ENCODE results near the gene GRK6. TPM values are rescaled to one million over a fixed set of nuclear protein-coding genes. Genes with fewer than 3 reads are reported as not detected.
A peak's percentile ranks its signal among the peaks of the same experiment; 100 is the strongest.

Gene GRK6
- total RNA-seq, 1 donor from 2014 or later = 28.7 TPM

- intact Hi-C loops (cut with DNase I) = no loop called here
- Histone ChIP-seq H3K27me3 (no peaks in the 10 kb centered on the region), H3K27ac (peak overlapping the region; percentile 22), H3K9me3 (no peaks in the 10 kb centered on the region), H3K36me3 (peaks cover 0 to 32% of the 10 kb centered on the region in 2 donors), H3K4me3 (no peak overlapping the region), H3K4me1 (peaks cover 52% of the 10 kb centered on the region)
- no peak for DNase-seq (ENCODE audit: extremely low spot score in 2 of 2)
- TF ChIP-seq, protein P1, sequence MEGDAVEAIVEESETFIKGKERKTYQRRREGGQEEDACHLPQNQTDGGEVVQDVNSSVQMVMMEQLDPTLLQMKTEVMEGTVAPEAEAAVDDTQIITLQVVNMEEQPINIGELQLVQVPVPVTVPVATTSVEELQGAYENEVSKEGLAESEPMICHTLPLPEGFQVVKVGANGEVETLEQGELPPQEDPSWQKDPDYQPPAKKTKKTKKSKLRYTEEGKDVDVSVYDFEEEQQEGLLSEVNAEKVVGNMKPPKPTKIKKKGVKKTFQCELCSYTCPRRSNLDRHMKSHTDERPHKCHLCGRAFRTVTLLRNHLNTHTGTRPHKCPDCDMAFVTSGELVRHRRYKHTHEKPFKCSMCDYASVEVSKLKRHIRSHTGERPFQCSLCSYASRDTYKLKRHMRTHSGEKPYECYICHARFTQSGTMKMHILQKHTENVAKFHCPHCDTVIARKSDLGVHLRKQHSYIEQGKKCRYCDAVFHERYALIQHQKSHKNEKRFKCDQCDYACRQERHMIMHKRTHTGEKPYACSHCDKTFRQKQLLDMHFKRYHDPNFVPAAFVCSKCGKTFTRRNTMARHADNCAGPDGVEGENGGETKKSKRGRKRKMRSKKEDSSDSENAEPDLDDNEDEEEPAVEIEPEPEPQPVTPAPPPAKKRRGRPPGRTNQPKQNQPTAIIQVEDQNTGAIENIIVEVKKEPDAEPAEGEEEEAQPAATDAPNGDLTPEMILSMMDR (IDR thresholded peaks at IDR 0.05) = no peak
- TF ChIP-seq POLR2A (IDR thresholded peaks at IDR 0.05) = no peak
- no peak for TF ChIP-seq POLR2AphosphoS5 (IDR thresholded peaks at IDR 0.05; ENCODE audit: insufficient read depth in 1 of 2, low read depth in 1 of 2)
Observed at GRCh38 chr5:177430140-177430951, 3.9 kb downstream of the GRK6 start.

DNA sequence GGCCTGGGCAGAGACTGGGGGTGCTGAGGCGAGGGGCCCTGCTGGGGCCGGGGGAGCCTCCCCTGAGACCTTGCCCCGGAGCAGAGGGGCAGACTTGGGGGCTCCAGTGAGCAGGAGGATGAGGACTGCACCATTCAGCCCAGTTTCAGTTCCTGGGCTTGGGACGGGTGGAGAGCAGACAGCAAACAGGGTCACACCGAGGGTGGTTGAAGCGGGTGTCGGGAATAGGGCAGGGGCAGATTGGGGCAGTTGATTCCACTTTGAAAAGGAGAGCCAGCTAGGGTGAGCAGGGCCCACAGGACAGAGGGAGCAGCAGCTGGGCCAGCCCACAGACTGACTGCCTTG lies 4.5 kb downstream of the GRK6 start:
- H3K4me3 ChIP-seq = no peak overlapping the region
- H3K27me3 ChIP-seq = no peaks in the 10 kb centered on the region
- no peak for DNase-seq (ENCODE audit: extremely low spot score in 2 of 2)
- H3K36me3 ChIP-seq = peaks cover 0 to 38% of the 10 kb centered on the region in 2 donors
- intact Hi-C loops (cut with DNase I) = no loop called here
- TF ChIP-seq, protein P1 (IDR thresholded peaks at IDR 0.05) = no peak
- no peak for TF ChIP-seq POLR2AphosphoS5 (IDR thresholded peaks at IDR 0.05; ENCODE audit: insufficient read depth in 1 of 2, low read depth in 1 of 2)
- no peak for TF ChIP-seq POLR2A (IDR thresholded peaks at IDR 0.05)
- peak overlapping the region; percentile 22 for H3K27ac ChIP-seq
- H3K9me3 ChIP-seq = no peaks in the 10 kb centered on the region
- H3K4me1 ChIP-seq = peaks cover 47% of the 10 kb centered on the region

GRCh38 chr5:177431317-177432142 lies 5.1 kb downstream of the GRK6 start:
- H3K4me3 ChIP-seq = no peak overlapping the region
- peaks cover 47% of the 10 kb centered on the region for H3K4me1 ChIP-seq
- no peaks in the 10 kb centered on the region for H3K27me3 ChIP-seq
- H3K36me3 ChIP-seq = peaks cover 0 to 44% of the 10 kb centered on the region in 2 donors
- TF ChIP-seq, protein P1 (IDR thresholded peaks at IDR 0.05) = no peak
- TF ChIP-seq POLR2AphosphoS5 (IDR thresholded peaks at IDR 0.05; ENCODE audit: insufficient read depth in 1 of 2, low read depth in 1 of 2) (peak in 1 of 2 donors; percentile 61), POLR2A (IDR thresholded peaks at IDR 0.05) (no peak)
- no peak for DNase-seq (ENCODE audit: extremely low spot score in 2 of 2)
- H3K27ac ChIP-seq = peak overlapping the region; percentile 22
- intact Hi-C loops (cut with DNase I) = no loop called here
- H3K9me3 ChIP-seq = no peaks in the 10 kb centered on the region

DNA sequence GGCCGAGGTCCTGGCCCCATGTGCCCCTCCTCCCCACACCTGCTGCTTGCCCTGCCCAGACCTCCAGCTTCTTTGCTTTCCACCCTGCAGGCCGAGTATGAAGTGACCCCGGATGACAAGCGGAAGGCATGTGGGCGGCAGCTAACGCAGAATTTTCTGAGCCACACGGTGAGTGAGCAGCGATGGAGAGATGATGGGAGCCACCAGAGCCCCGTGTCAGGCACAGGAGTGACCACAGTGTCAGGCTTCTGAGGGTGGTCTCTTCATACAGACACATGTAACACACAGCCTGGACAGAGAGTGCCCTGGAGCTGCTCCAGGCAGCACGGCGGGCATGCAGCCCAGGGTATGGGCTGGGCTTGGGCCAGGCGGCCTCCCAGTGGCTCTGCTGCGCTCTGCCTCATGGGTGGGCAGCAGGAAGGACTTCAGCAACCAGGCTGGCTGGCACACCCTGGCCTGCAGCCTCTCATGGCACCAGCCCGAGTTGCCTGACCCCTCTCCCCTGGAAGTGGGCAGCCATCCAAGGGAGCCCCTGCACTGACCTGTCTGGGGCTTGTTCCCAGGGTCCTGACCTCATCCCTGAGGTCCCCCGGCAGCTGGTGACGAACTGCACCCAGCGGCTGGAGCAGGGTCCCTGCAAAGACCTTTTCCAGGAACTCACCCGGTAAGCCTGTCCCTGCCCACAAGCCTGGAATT lies 5.8 kb downstream of the GRK6 start:
- Histone ChIP-seq H3K36me3 (peaks cover 0 to 48% of the 10 kb centered on the region in 2 donors), H3K27ac (no peak overlapping the region), H3K4me3 (no peak overlapping the region)

More for the DNA sequence above, 5.8 kb downstream of the GRK6 start:
- intact Hi-C loops (cut with DNase I) = no loop called here
- DNase-seq (ENCODE audit: extremely low spot score in 2 of 2) = no peak
- TF ChIP-seq, protein P1 (IDR thresholded peaks at IDR 0.05) = no peak
- no peak for TF ChIP-seq POLR2A (IDR thresholded peaks at IDR 0.05)
- no peak for TF ChIP-seq POLR2AphosphoS5 (IDR thresholded peaks at IDR 0.05; ENCODE audit: insufficient read depth in 1 of 2, low read depth in 1 of 2)
- H3K9me3 ChIP-seq = no peaks in the 10 kb centered on the region
- no peaks in the 10 kb centered on the region for H3K27me3 ChIP-seq
- peaks cover 42% of the 10 kb centered on the region for H3K4me1 ChIP-seq

Data from vagina (tissue), 2 donors.